Osteoblast (primary cell): ENCODE data around the gene CDH4. TPM values are rescaled to one million over a fixed set of nuclear protein-coding genes. Genes with fewer than 3 reads are reported as not detected.

Experiments
- DNase-seq: peaks from one replicate; pipeline ENCODE4 v3.0.0; 2011; ENCODE audit warnings: low spot score, mixed read lengths; ENCODE audit not compliant: insufficient read length; ENCODE audit errors: missing footprints
- H2AFZ ChIP-seq: 2 replicates; pipeline ENCODE4 v1.6.0; 2011; ENCODE audit warnings: mild to moderate bottlenecking, low read length
- H3K27ac ChIP-seq: 2 replicates; pipeline ENCODE4 v1.5.1; 2011; ENCODE audit warnings: mild to moderate bottlenecking, low read depth, low read length, moderate library complexity
- H3K27me3 ChIP-seq: 2 replicates; pipeline ENCODE4 v1.6.0; 2012; ENCODE audit warnings: mild to moderate bottlenecking, control low read depth, inconsistent platforms, low read length, moderate library complexity; ENCODE audit not compliant: insufficient read depth
- H3K36me3 ChIP-seq: 2 replicates; pipeline ENCODE4 v1.5.1; 2011; ENCODE audit warnings: mild to moderate bottlenecking, low read length, control low read depth, moderate library complexity; ENCODE audit not compliant: insufficient read depth
- H3K4me1 ChIP-seq: 2 replicates; pipeline ENCODE4 v1.5.1; 2011; ENCODE audit warnings: mild to moderate bottlenecking, low read length, control low read depth, moderate library complexity; ENCODE audit not compliant: insufficient read depth
- H3K4me2 ChIP-seq: 2 replicates; pipeline ENCODE4 v1.6.0; 2011; ENCODE audit warnings: mild to moderate bottlenecking, low read length; ENCODE audit not compliant: insufficient read depth
- H3K4me3 ChIP-seq: fragments of 200-600 bp; sonication (generic); 3 replicates; pipeline ENCODE4 v1.5.1; 2012; ENCODE audit warnings: mild to moderate bottlenecking, low read length, inconsistent platforms; ENCODE audit not compliant: insufficient read depth
- H3K79me2 ChIP-seq: 2 replicates; pipeline ENCODE4 v1.6.0; 2012; ENCODE audit warnings: mild to moderate bottlenecking, low read length, control low read depth, inconsistent platforms; ENCODE audit not compliant: insufficient read depth
- H3K9me3 ChIP-seq: 2 replicates; pipeline ENCODE4 v1.5.1; 2011; ENCODE audit warnings: low read depth, low read length, control low read depth
- H4K20me1 ChIP-seq: 2 replicates; pipeline ENCODE4 v1.6.0; 2012; ENCODE audit warnings: mild to moderate bottlenecking, low read length, control low read depth; ENCODE audit not compliant: insufficient read depth
- CTCF ChIP-seq: IDR thresholded peaks from 2 replicates; pipeline ENCODE4 v1.5.1; 2011; ENCODE audit warnings: mild to moderate bottlenecking, low read depth, low read length, moderate library complexity; ENCODE audit errors: extremely low read depth
- total RNA-seq: library from RNA; depleted of rRNA; stranded (reverse); fragments of >200 nt; gene quantifications from 2 replicates; pipeline ENCODE4 v1.2.3, GENCODE V29; 2012

The CDH4 gene
- total RNA-seq, 1 donor: 1.1 TPM

GRCh38 chr20:61868006-61868405, 615.9 kb downstream of the CDH4 start:
- Histone ChIP-seq H3K27me3 (no peaks in the 10 kb centered on the region), H3K4me3 (no peak overlapping the region), H4K20me1 (no peaks in the 10 kb centered on the region), H3K4me1 (no peaks in the 10 kb centered on the region), H3K36me3 (no peaks in the 10 kb centered on the region), H3K27ac (no peak overlapping the region), H3K9me3 (peaks cover 3% of the 10 kb centered on the region), H2AFZ (no peak overlapping the region), H3K79me2 (no peaks in the 10 kb centered on the region), H3K4me2 (no peak overlapping the region)
- TF ChIP-seq CTCF: no peak
- DNase-seq: no peak

DNA sequence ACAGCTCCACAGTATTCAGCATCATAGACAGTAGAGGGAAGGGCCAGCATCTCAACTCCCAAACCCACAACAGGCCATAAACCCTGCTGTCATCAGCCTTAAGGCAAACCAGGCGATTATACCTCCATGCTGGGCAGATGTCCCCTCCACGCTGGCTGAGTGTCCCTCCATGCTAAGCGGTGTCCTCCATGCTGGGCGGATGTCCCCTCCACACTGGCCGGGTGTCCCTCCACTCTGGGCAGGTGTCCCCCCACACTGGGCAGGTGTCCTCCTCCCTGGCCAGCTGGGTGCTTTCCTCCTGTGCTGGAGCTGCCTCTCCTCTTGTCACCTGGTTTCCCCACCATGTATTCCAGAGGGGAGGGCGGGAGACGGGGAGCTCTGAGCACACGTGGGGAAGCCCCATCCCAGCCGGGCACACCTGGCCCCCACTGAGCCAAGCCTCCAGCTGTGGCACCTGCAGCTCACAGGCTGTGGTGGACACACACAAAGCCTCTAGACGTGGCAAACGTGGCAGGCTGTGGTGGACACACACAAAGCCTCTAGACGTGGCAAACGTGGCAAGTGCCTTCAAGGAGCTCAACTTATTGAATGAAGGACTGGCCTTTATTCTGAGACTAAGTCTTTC, 616.5 kb downstream of the CDH4 start:
- H3K27me3 ChIP-seq: no peaks in the 10 kb centered on the region
- peaks cover 3% of the 10 kb centered on the region for H3K9me3 ChIP-seq
- no peak for TF ChIP-seq CTCF
- no peaks in the 10 kb centered on the region for H3K4me1 ChIP-seq
- H3K79me2 ChIP-seq: no peaks in the 10 kb centered on the region
- H3K4me3 ChIP-seq: no peak overlapping the region
- no peak for DNase-seq
- H3K27ac ChIP-seq: no peak overlapping the region
- H3K4me2 ChIP-seq: no peak overlapping the region
- H2AFZ ChIP-seq: no peak overlapping the region
- no peaks in the 10 kb centered on the region for H4K20me1 ChIP-seq
- H3K36me3 ChIP-seq: no peaks in the 10 kb centered on the region

- Histone ChIP-seq H4K20me1 (no peaks in the 10 kb centered on the region), H3K9me3 (peaks cover 3% of the 10 kb centered on the region), H3K27ac (no peak overlapping the region), H2AFZ (no peak overlapping the region), H3K36me3 (no peaks in the 10 kb centered on the region), H3K79me2 (no peaks in the 10 kb centered on the region), H3K4me3 (no peak overlapping the region), H3K4me2 (no peak overlapping the region), H3K27me3 (no peaks in the 10 kb centered on the region), H3K4me1 (no peaks in the 10 kb centered on the region)
- TF ChIP-seq CTCF: no peak
- no peak for DNase-seq
Measured at GRCh38 chr20:61869750-61870507, 617.9 kb downstream of the CDH4 start.

DNA sequence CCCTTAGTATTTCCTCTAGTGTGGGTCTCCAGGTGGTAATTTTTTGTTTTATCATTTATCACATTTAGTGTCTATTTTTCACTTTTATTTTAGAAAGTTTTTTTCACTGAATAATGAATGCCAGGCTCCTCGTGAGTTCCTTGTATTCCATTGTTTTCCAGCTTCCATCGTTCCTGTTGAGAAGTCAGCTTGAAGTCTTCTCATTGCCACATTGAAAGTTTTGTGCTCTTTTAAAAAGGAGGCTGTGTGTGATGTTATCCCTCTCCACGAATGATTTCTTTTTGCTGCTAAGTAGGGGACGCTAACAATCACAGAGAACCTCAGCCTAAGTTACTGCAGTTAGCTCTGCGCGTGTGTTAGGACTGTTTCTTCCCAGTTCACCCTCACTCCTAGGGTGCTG, 619.1 kb downstream of the CDH4 start:
- Histone ChIP-seq H3K79me2 (no peaks in the 10 kb centered on the region), H2AFZ (no peak overlapping the region), H3K27ac (no peak overlapping the region), H3K4me3 (no peak overlapping the region), H3K4me2 (no peak overlapping the region), H3K36me3 (no peaks in the 10 kb centered on the region), H3K9me3 (peaks cover 3% of the 10 kb centered on the region), H4K20me1 (no peaks in the 10 kb centered on the region), H3K4me1 (no peaks in the 10 kb centered on the region), H3K27me3 (no peaks in the 10 kb centered on the region)
- no peak for DNase-seq
- TF ChIP-seq CTCF: no peak
